Sigmoid colon (tissue), 7 donors: Measurements from ENCODE around the gene NTN5. TPM values are rescaled to one million over a fixed set of nuclear protein-coding genes. Genes with fewer than 3 reads are reported as not detected.
"Not testable (repeated sequence)": the region's sequence is repeated elsewhere in the genome, so short reads cannot be mapped to it uniquely, and the experiment has no call there.

Experiments used
- DNase-seq: peaks from one replicate; pipeline ENCODE4 v3.0.0-alpha.2; 2019
- H3K27ac ChIP-seq, 4 donors: fragments of 200-600 bp; sonication (generic); one replicate each; pipeline ENCODE4 v1.5.1; 2016 to 2019; ENCODE audit warnings: mild to moderate bottlenecking in 1 of 4
- H3K27me3 ChIP-seq, 3 donors: fragments of 200-600 bp; sonication (generic); one replicate each; pipeline ENCODE4 v1.5.1; 2019; ENCODE audit warnings: mild to moderate bottlenecking in 1 of 3
- H3K36me3 ChIP-seq, 4 donors: fragments of 200-600 bp; sonication (generic); one replicate each; pipeline ENCODE4 v1.5.1; 2016 to 2019
- H3K4me1 ChIP-seq, 4 donors: fragments of 200-600 bp; sonication (generic); one replicate each; pipeline ENCODE4 v1.5.1; 2017 to 2019
- H3K4me3 ChIP-seq, 4 donors: fragments of 200-600 bp; sonication (generic); one replicate each; pipeline ENCODE4 v1.5.1; 2017 to 2019; ENCODE audit warnings: mild to moderate bottlenecking in 2 of 4, moderate library complexity in 1 of 4
- H3K9me3 ChIP-seq, 4 donors: fragments of 200-600 bp in 3 of 4; sonication (generic) in 3 of 4; one replicate each; pipeline versions ENCODE4 v1.5.1 to v1.6.1; 2013 to 2019
- CTCF ChIP-seq, 4 experiments: fragments of 450-650 bp in 3 of 4; fragments of 200-600 bp in 1 of 4; IDR thresholded peaks; one replicate each; pipeline ENCODE4 v1.5.1; 2016 to 2019; ENCODE audit warnings: antibody characterized with exemption in 4 of 4, mild to moderate bottlenecking in 3 of 4, moderate library complexity in 2 of 4
- EP300 ChIP-seq, 4 donors: sonication (generic); formaldehyde crosslinking; IDR thresholded peaks; one replicate each; pipeline ENCODE4 v1.6.1; 2017; ENCODE audit warnings: antibody characterized with exemption in 4 of 4
- POLR2A ChIP-seq, 2 donors: fragments of 450-650 bp; IDR thresholded peaks; one replicate each; pipeline ENCODE4 v1.6.1; 2016; ENCODE audit warnings: antibody characterized with exemption in 2 of 2, mild to moderate bottlenecking in 2 of 2, moderate library complexity in 2 of 2
- POLR2AphosphoS5 ChIP-seq, 4 donors: sonication (generic); formaldehyde crosslinking; IDR thresholded peaks; one replicate each; pipeline ENCODE4 v1.6.1; 2017; ENCODE audit warnings: antibody characterized with exemption in 4 of 4
- WGBS, 2 donors: extraction: QIAGEN DNeasy Blood & Tissue Kit; methylation state at CpG; one replicate each; pipeline ENCODE4 v1.1.7; 2013; 5-methylcytosine and 5-hydroxymethylcytosine counted together
- intact Hi-C: fragments of 100-400 bp; cut with DNase I; formaldehyde crosslinking; loops from one replicate; pipeline ENCODE4 v1.15.1; 2023
- polyA plus RNA-seq, 3 donors: library from polyadenylated mRNA; stranded (reverse); fragments of 200-250 nt; gene quantifications; one replicate each; pipeline ENCODE4 v1.2.3, GENCODE V29; 2013
- total RNA-seq, 4 donors: library from RNA; depleted of rRNA; stranded (reverse); fragments of >200 nt; gene quantifications; one replicate each; pipeline ENCODE4 v1.1.0, GENCODE V29; 2016
- donor health status: healthy with polysubstance abuse.
- donor health status: Bipolar disorder and iron deficiency.
- donor health status: healthy.

NTN5 gene
- total and polyA plus RNA-seq, 7 donors: 0.32 to 1.2 (median 0.49) TPM; not detected in 4

GRCh38 chr19:48702701-48703100, 29.9 kb upstream of the NTN5 start:
- intact Hi-C loops: no loop called here
- DNase-seq: no peak
- peaks cover 0 to 5% (median 0%) of the 10 kb centered on the region in 4 donors for H3K36me3 ChIP-seq

GRCh38 chr19:48698046-48698445, 25.2 kb upstream of the NTN5 start:
- intact Hi-C loops: no loop called here
- no peaks in the 10 kb centered on the region for H3K9me3 ChIP-seq
- WGBS, 2 donors: 9 to 34% methylated on average over 4 of the region's 4 CpGs
- no peak overlapping the region for H3K4me3 ChIP-seq
- peaks cover 3 to 25% (median 10%) of the 10 kb centered on the region in 3 donors for H3K27me3 ChIP-seq
- no peak overlapping the region for H3K27ac ChIP-seq
- peaks cover 0 to 5% (median 0%) of the 10 kb centered on the region in 4 donors for H3K36me3 ChIP-seq
- no peak for TF ChIP-seq CTCF (IDR thresholded peaks at IDR 0.05)
- no peak for DNase-seq
- H3K4me1 ChIP-seq: peaks cover 0 to 10% (median 2%) of the 10 kb centered on the region in 4 donors

More at GRCh38 chr19:48702701-48703100, 29.9 kb upstream of the NTN5 start:
- Histone ChIP-seq H3K4me1 (no peaks in the 10 kb centered on the region), H3K4me3 (no peak overlapping the region), H3K27me3 (peaks cover 0 to under 1% (median 0%) of the 10 kb centered on the region in 3 donors), H3K27ac (no peak overlapping the region), H3K9me3 (no peaks in the 10 kb centered on the region)
- TF ChIP-seq EP300 (IDR thresholded peaks at IDR 0.05) (no peak), CTCF (IDR thresholded peaks at IDR 0.05) (no peak), POLR2AphosphoS5 (IDR thresholded peaks at IDR 0.05) (no peak), POLR2A (IDR thresholded peaks at IDR 0.05) (no peak)
- WGBS, 2 donors: 94 to 96% methylated on average over 13 of the region's 13 CpGs

- peak overlapping the region in 2 of 4 donors; percentile 27 to 42 for H3K27ac ChIP-seq
- 1 to 5% methylated on average over 34 of the region's 34 CpGs for WGBS, 2 donors
- peak overlapping the region in 3 of 4 donors; percentile 14 to 23 (median 18) for H3K4me3 ChIP-seq
- peaks cover 3 to 25% (median 10%) of the 10 kb centered on the region in 3 donors for H3K27me3 ChIP-seq
- intact Hi-C loops: no loop called here
- no peak for DNase-seq
- H3K9me3 ChIP-seq: no peaks in the 10 kb centered on the region
- H3K36me3 ChIP-seq: no peaks in the 10 kb centered on the region
- peaks cover 0 to 10% (median 2%) of the 10 kb centered on the region in 4 donors for H3K4me1 ChIP-seq
- no peak for TF ChIP-seq POLR2A (IDR thresholded peaks at IDR 0.05)
- no peak for TF ChIP-seq POLR2AphosphoS5 (IDR thresholded peaks at IDR 0.05)
These were observed 23.7 kb upstream of the NTN5 start for GRCh38 chr19:48696353-48697010.

- H3K9me3 ChIP-seq: no peaks in the 10 kb centered on the region
- intact Hi-C loops: no loop called here
- 9 to 41% methylated on average over 16 of the region's 16 CpGs for WGBS, 2 donors
- H3K4me3 ChIP-seq: peak within 1 kb of the TSS in 3 of 4 donors; percentile 14 to 23 (median 18)
- H3K4me1 ChIP-seq: peaks cover 0 to 10% (median 2%) of the 10 kb centered on the region in 4 donors
- peaks cover 3 to 25% (median 10%) of the 10 kb centered on the region in 3 donors for H3K27me3 ChIP-seq
- no peak for DNase-seq
- H3K36me3 ChIP-seq: no peaks in the 10 kb centered on the region
- TF ChIP-seq CTCF (IDR thresholded peaks at IDR 0.05): no peak
- peak in 1 of 2 donors; percentile 86 for TF ChIP-seq POLR2A (IDR thresholded peaks at IDR 0.05)
- TF ChIP-seq EP300 (IDR thresholded peaks at IDR 0.05): no peak
- peak in 1 of 4 donors; percentile 30 for TF ChIP-seq POLR2AphosphoS5 (IDR thresholded peaks at IDR 0.05)
- peak within 1 kb of the TSS in 2 of 4 donors; percentile 27 to 42 for H3K27ac ChIP-seq
These were observed 23.0 kb upstream of the NTN5 start, which contains the start of gene FUT2 for GRCh38 chr19:48695743-48696352. TSS of gene FUT2 (plus strand) at chr19:48695971. CDS start at chr19:48702957, 6,986 bp downstream.

GRCh38 chr19:48693629-48694028, 20.8 kb upstream of the NTN5 start:
- intact Hi-C loops, H3K4me1 ChIP-seq, H3K4me3 ChIP-seq, H3K9me3 ChIP-seq, H3K36me3 ChIP-seq, H3K27ac ChIP-seq, DNase-seq: not testable (repeated sequence)
- 81 to 94% methylated on average over 9 of the region's 9 CpGs for WGBS, 2 donors
- H3K27me3 ChIP-seq: peaks cover 3 to 25% (median 10%) of the 10 kb centered on the region in 3 donors
